Spleen (tissue), 11 donors: ENCODE results near the gene SLC22A23. TPM values are rescaled to one million over a fixed set of nuclear protein-coding genes. Genes with fewer than 3 reads are reported as not detected.

Experiments used
- DNase-seq: peaks from one replicate; pipeline ENCODE4 v3.0.0-alpha.2; 2020
- H3K27ac ChIP-seq, 8 donors: fragments of 200-600 bp; sonication (generic) in 7 of 8; 1 replicate in 4 of 8; 2 replicates in 4 of 8; pipeline versions ENCODE4 v1.5.0 to v1.8.0; 2016 to 2021; ENCODE audit warnings: inconsistent platforms in 4 of 8, mild to moderate bottlenecking in 4 of 8, moderate library complexity in 1 of 8
- H3K27me3 ChIP-seq, 7 donors: fragments of 200-600 bp; sonication (generic) in 6 of 7; replicated peaks in 1 of 7; 1 replicate in 4 of 7; 2 replicates in 3 of 7; pipeline versions ENCODE4 v1.5.0 to v1.8.0; 2016 to 2021; ENCODE audit warnings: inconsistent platforms in 3 of 7, mild to moderate bottlenecking in 1 of 7
- H3K36me3 ChIP-seq, 6 donors: fragments of 200-600 bp; sonication (generic) in 5 of 6; 1 replicate in 4 of 6; 2 replicates in 2 of 6; pipeline versions ENCODE4 v1.5.0 to v1.8.0; 2016 to 2021; ENCODE audit warnings: inconsistent platforms in 2 of 6
- H3K4me1 ChIP-seq, 6 donors: fragments of 200-600 bp; sonication (generic) in 5 of 6; 1 replicate in 3 of 6; 2 replicates in 3 of 6; pipeline versions ENCODE4 v1.5.0 to v1.8.0; 2016 to 2021; ENCODE audit warnings: inconsistent platforms in 3 of 6
- H3K4me3 ChIP-seq, 8 donors: fragments of 200-600 bp; sonication (generic) in 7 of 8; 1 replicate in 4 of 8; 2 replicates in 4 of 8; pipeline versions ENCODE4 v1.5.0 to v1.8.0; 2016 to 2021; ENCODE audit warnings: inconsistent platforms in 4 of 8, mild to moderate bottlenecking in 4 of 8, moderate library complexity in 2 of 8
- H3K9me3 ChIP-seq, 8 donors: fragments of 200-600 bp; sonication (generic) in 7 of 8; 1 replicate in 4 of 8; 2 replicates in 4 of 8; pipeline versions ENCODE4 v1.5.0 to v1.8.0; 2016 to 2021; ENCODE audit warnings: inconsistent platforms in 4 of 8
- CTCF ChIP-seq, 11 experiments: fragments of 200-600 bp in 7 of 11; fragments of 450-650 bp in 4 of 11; sonication (generic) in 4 of 11; IDR thresholded peaks in 8 of 11; conservative IDR thresholded peaks in 3 of 11; 1 replicate in 7 of 11; 2 replicates in 4 of 11; pipeline versions ENCODE4 v1.4.0 to v1.8.0; 2016 to 2021; ENCODE audit warnings: antibody characterized with exemption in 11 of 11, inconsistent platforms in 4 of 11, mild to moderate bottlenecking in 1 of 11
- POLR2A ChIP-seq, 3 donors: fragments of 450-650 bp; IDR thresholded peaks; one replicate each; pipeline ENCODE4 v1.5.1; 2017; ENCODE audit warnings: antibody characterized with exemption in 3 of 3, mild to moderate bottlenecking in 1 of 3
- POLR2AphosphoS5 ChIP-seq, 3 donors: sonication (generic); formaldehyde crosslinking; IDR thresholded peaks; one replicate each; pipeline ENCODE4 v1.5.1; 2017; ENCODE audit warnings: antibody characterized with exemption in 3 of 3
- WGBS, 5 donors: extraction: QIAGEN DNeasy Blood & Tissue Kit in 3 of 5; methylation state at CpG; one replicate each; pipeline versions ENCODE4 v1.1.5 to v1.1.7; 2013 to 2018; 5-methylcytosine and 5-hydroxymethylcytosine counted together
- intact Hi-C: fragments of 100-400 bp; cut with DNase I; formaldehyde crosslinking; loops from one replicate; pipeline ENCODE4 v1.15.0; 2023; ENCODE audit warnings: low total_unique reads
- polyA plus RNA-seq, 3 donors: library from polyadenylated mRNA; stranded (reverse); fragments of 200-250 nt; gene quantifications; one replicate each; pipeline ENCODE4 v1.2.1, GENCODE V29; 2013
- total RNA-seq, 7 donors: library from RNA; depleted of rRNA in 3 of 7; stranded (reverse); fragments of >200 nt in 3 of 7; fragmentation: NEBNext Ultra II Directional in 4 of 7; extraction: Animal tissue kit (Norgen Biotek cat#: 25700) in 4 of 7; gene quantifications; one replicate each; pipeline versions ENCODE4 v1.1.0 to v1.2.1, GENCODE V29; 2016 to 2021
- donor health status: healthy with polysubstance abuse.
- donor health status: DM: no; HTN: no; CAD: no; lungs with moderate emphysema.
- donor health status: DM: no; HTN: no; CAD: no.
- donor health status: Bipolar disorder and iron deficiency.
- donor health status: healthy.
- donor health status: DM: no; HTN: no; CAD: no.
- donor health status: DM: yes; HTN: yes; CAD: no.

The SLC22A23 gene
- total and polyA plus RNA-seq, 10 donors, result 1.9 to 22.6 (median 18.3) TPM

GRCh38 chr6:3296078-3296477 lies 160.8 kb downstream of the SLC22A23 start:
- WGBS, 5 donors, result 79 to 89% (median 82%) methylated on average over 10 of the region's 10 CpGs
- Histone ChIP-seq H3K36me3 (no peaks in the 10 kb centered on the region), H3K4me1 (no peaks in the 10 kb centered on the region), H3K9me3 (no peaks in the 10 kb centered on the region), H3K4me3 (no peak overlapping the region), H3K27ac (no peak overlapping the region), H3K27me3 (peaks cover 0 to 32% (median 0%) of the 10 kb centered on the region in 7 donors)
- DNase-seq, result peak; percentile 56
- TF ChIP-seq POLR2AphosphoS5 (IDR thresholded peaks at IDR 0.05) (no peak), CTCF (IDR thresholded peaks at IDR 0.05 in 8 of 11, conservative IDR thresholded peaks at IDR 0.05 in 3 of 11) (no peak), POLR2A (IDR thresholded peaks at IDR 0.05) (no peak)
- intact Hi-C loops, result no loop called here

GRCh38 chr6:3294921-3295871 lies 161.7 kb downstream of the SLC22A23 start:
- TF ChIP-seq POLR2A (IDR thresholded peaks at IDR 0.05) (no peak), CTCF (IDR thresholded peaks at IDR 0.05 in 8 of 11, conservative IDR thresholded peaks at IDR 0.05 in 3 of 11) (no peak), POLR2AphosphoS5 (IDR thresholded peaks at IDR 0.05) (peak in 1 of 3 donors; percentile 5)
- H3K27ac ChIP-seq, result no peak overlapping the region
- no peaks in the 10 kb centered on the region for H3K4me1 ChIP-seq
- no peak overlapping the region for H3K4me3 ChIP-seq
- DNase-seq, result peak; percentile 65
- WGBS, 5 donors, result 77 to 85% (median 79%) methylated on average over 29 of the region's 29 CpGs
- no peaks in the 10 kb centered on the region for H3K36me3 ChIP-seq
- peaks cover 0 to 32% (median 0%) of the 10 kb centered on the region in 7 donors for H3K27me3 ChIP-seq
- no peaks in the 10 kb centered on the region for H3K9me3 ChIP-seq
- intact Hi-C loops, result no loop called here

- H3K4me3 ChIP-seq, result no peak overlapping the region
- intact Hi-C loops, result no loop called here
- H3K27ac ChIP-seq, result no peak overlapping the region
- 76 to 92% (median 86%) methylated on average over 8 of the region's 8 CpGs for WGBS, 5 donors
- H3K4me1 ChIP-seq, result peaks cover 0 to under 1% (median 0%) of the 10 kb centered on the region in 6 donors
- H3K9me3 ChIP-seq, result no peaks in the 10 kb centered on the region
- peak; percentile 31 for DNase-seq
- H3K27me3 ChIP-seq, result peaks cover 0 to 32% (median 0%) of the 10 kb centered on the region in 7 donors
- no peaks in the 10 kb centered on the region for H3K36me3 ChIP-seq
- no peak for TF ChIP-seq POLR2A (IDR thresholded peaks at IDR 0.05)
- no peak for TF ChIP-seq POLR2AphosphoS5 (IDR thresholded peaks at IDR 0.05)
- no peak for TF ChIP-seq CTCF (IDR thresholded peaks at IDR 0.05 in 8 of 11, conservative IDR thresholded peaks at IDR 0.05 in 3 of 11)
Observed at GRCh38 chr6:3294396-3294795, 162.5 kb downstream of the SLC22A23 start.
